Activated CD8-positive, alpha-beta memory T cell treated with anti-CD3 and anti-CD28 coated beads, Interleukin-2, amount 50 U/mL, for 48 hours (primary cell): ENCODE results near the gene MLPH.

Source experiments
- DNase-seq: peaks from one replicate; pipeline ENCODE4 v3.0.0-alpha.2; 2020

The MLPH gene

GRCh38 chr2:237500681-237501424 lies 13.8 kb downstream of the MLPH start:
- no peak for DNase-seq

- no peak for DNase-seq
Measured at GRCh38 chr2:237501892-237502513, 15.0 kb downstream of the MLPH start.

DNA sequence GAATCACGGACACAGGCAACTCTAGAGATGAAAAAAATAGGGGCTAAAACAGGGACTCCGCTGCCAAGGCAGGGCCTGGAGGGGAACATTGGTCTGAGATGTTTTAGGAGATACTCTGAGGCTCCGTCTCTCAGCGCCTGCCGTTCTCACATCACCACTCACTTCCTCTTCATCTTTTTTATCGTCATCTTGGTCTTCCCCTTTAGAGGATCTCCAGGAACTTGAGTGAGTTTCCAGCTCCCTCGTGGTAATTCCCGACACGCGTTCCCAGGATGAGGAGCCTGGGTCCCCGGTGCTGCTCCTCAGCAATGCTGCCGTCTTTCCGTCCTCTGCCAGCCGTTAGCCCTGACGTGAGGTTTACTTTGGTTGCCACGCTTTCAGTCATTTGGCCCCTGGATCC lies 16.1 kb downstream of the MLPH start:
- no peak for DNase-seq

GRCh38 chr2:237505188-237505939 lies 18.3 kb downstream of the MLPH start:
- DNase-seq, result no peak

- no peak for DNase-seq
Measured at GRCh38 chr2:237507512-237507911, 20.5 kb downstream of the MLPH start.

DNA sequence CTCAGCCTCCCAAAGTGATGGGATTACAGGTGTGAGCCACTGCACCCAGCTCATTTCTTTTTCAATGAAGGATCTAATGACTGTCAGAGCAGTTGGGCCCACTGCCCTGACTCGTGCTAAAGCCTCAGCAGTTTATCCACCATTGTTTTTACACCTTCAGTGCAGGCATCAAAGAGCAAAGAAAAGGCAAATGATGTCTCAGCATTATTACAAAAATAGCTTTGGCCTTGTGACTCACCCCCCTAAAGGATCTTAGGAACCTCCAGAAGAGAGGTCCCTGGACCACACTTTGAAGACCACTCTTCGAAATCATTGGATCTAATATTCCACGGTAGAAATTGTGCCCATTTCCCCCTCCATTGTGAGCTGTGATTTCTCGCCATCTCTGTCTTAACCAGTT lies 21.3 kb downstream of the MLPH start:
- no peak for DNase-seq

DNA sequence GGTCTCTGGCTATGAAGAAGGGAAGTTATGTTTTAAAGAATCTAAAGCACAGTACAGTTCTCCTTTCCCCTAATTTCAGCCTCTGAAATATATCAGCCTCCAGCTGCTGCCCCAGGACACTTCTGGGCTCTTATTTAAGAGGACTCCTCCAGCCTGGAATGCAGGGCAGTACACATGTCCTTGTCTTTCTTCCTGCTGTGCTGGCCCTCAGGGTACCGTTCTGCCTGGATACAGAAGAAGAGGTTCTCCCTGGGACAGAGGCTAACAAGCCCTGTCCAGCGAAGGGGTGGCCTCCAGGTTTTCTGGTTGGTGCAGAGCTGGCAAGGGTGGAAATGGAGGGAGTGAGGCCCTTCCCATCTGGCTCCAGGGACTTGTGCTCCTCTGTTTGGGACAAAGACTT lies 22.1 kb downstream of the MLPH start:
- DNase-seq, result no peak

DNA sequence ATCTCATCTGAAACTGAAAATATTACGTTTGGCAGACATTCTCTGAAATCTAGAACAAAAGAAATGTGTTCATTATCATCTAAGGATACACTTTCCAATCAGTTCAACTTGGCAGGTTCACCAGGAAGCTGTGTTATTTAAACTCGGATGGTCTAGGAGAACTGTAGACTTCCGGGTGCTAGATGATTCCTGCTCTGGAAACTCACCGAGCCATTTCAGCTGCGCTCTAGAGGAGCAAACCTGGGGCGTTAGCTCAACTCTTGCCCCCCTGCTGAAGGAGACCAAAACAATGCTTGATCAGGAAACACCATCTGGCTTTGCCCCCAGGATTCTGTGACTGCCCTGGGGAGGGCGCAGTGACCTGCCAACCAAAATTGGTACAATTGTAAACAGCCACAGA lies 22.9 kb downstream of the MLPH start:
- no peak for DNase-seq

DNA sequence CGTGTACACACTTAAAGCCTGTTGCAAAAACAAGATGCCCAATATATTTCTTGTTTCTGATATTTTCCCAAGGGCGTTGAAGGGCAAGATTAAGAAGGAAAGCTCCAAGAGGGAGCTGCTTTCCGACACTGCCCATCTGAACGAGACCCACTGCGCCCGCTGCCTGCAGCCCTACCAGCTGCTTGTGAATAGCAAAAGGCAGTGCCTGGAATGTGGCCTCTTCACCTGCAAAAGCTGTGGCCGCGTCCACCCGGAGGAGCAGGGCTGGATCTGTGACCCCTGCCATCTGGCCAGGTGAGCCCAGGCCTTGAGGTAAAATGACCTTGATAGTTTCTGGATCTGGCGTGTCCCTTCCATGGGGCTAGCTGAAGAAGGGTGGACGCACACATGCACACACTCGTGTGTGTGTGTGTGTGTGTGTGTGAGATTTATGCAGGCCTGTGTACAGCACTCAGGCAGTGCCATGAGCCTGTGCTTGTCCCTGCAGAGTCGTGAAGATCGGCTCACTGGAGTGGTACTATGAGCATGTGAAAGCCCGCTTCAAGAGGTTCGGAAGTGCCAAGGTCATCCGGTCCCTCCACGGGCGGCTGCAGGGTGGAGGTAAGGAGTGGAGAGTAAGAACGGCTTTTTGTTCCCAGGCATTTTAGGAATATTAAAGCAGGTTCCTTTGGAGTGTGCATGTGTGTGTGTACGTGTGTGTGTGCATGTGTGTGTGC lies 23.6 kb downstream of the MLPH start:
- no peak for DNase-seq

DNA sequence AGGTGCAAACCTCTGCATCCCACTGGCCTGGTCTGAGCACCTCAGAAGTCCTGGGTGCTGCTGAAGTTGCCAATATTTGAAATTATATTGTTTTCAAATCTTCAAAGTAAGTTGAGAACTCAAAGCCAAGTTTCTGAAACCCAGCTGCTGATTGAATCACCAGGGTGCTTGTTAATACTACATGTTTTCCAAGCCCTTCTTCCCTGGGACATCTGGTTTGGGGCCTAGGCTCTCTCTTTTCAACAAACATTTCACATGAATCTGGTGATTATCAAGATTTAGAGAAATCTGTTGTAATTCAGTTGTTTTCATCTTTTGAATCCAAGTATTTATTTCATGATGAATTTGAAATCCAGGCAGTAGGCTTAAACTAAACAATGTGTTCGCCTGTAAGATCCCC lies 24.4 kb downstream of the MLPH start:
- DNase-seq, result no peak

- DNase-seq, result no peak
Measured at GRCh38 chr2:237511885-237512405, 24.9 kb downstream of the MLPH start.

- peak; percentile 90 for DNase-seq
Measured at GRCh38 chr2:237512774-237513466, 25.9 kb downstream of the MLPH start.

DNA sequence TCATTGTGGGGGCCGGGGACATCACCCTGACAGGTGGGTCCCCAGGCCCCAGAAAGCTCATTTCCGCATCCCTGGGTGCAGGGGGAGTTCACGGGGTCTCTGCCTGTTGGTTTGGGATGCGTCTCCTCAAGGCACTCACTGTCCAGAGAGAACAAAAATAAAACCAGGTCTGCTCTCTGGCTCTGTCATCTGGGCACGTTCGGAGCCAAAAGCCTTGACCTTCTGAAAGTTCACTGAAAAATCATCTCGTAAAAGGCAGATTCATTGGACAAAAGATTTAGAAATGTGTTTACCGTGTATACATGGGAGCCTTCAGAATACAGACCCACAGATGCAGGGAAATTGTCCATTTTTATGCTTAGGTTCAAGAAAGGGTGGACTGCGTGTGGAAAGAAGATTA lies 26.6 kb downstream of the MLPH start:
- DNase-seq, result no peak

DNA sequence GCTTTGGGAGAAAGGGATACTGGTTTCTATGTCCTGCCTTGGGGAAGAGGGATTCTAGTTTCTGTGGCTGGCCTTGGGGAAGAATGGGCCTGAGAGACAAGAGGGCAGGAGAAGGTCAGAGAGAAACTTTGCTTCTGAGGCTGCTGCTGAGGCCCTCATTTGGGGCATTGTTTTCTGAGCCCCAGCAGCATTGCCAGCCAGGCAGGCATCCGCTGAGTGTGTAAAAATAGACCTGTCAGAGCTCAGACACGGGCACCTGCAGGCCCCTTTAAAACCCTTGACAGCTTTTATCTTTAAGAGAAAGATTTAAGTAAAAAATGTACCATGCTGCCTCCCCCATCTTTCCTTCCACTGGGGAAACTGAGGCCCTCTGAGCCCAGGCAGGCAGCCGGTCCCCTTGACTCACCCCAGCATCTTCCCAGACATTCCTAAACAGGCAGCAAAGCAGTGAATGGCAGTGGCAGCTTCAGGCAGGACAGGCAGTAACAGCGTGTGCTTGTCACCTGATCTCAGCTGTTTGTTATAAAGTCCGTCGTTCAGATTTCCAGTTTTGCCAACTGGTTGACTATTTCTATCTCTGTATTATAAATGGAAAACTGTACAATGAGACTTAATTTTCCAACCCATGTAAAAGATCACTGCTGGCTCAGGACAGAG lies 27.6 kb downstream of the MLPH start:
- no peak for DNase-seq

- DNase-seq, result no peak
Measured at GRCh38 chr2:237515166-237515565, 28.1 kb downstream of the MLPH start.

- DNase-seq, result no peak
Measured at GRCh38 chr2:237515621-237516275, 28.7 kb downstream of the MLPH start.

- DNase-seq, result no peak
Measured at GRCh38 chr2:237517163-237517562, 30.1 kb downstream of the MLPH start.

GRCh38 chr2:237517990-237518389 lies 30.9 kb downstream of the MLPH start:
- no peak for DNase-seq

DNA sequence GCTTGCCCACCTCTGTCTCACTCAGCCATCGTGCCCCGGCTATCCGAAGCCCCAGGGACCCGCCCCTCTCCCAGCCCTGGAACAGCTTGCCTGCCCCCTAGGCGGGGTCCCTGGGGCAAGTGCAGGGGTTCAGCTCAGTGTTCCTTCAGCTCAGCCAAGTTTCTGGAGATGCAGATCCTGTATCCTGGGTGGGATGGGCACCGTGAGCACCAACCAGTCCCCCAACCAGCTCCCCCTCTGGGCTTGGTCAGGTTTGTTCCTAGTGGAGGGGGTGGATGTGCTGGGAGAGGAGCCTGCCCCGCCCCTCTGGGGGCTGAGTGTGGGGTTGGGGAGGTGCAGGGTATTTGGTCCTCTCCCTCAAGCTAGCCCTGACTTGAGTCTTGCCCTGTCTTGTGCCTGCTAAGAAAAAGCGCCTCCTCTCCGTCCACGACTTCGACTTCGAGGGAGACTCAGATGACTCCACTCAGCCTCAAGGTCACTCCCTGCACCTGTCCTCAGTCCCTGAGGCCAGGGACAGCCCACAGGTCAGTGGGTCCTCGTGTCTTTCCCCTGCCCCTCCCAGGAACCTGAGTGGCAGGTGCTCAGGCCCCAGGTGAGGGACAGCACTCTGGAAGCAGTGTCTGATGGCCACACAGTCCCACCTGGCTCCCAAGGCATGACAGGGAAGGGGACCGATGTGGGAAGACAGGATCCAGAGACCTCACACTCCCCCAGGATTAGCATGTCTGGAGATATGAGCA lies 32.6 kb downstream of the MLPH start:
- DNase-seq, result no peak

DNA sequence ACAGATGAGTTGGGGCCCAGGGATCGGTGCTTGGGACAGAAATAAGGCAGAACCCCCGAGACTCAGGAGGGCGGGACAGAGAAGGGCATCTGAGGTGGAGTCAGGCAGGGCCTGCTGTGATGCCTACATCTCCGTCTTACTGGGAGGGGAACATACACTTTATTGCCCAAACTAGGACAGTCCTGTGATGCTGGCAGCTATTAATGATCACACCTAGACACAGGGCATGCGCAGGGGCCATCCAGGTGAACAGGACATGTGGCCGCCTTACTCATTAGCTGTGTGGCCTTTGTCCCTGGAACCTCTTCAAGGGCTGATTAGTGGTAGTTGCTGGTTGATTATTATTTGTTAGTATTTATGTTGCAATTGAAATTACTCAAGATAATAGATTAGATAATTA lies 33.2 kb downstream of the MLPH start:
- no peak for DNase-seq

GRCh38 chr2:237524631-237525030 lies 37.6 kb downstream of the MLPH start:
- no peak for DNase-seq
